MCF 10A (cell line): ENCODE data around the gene CLCN6. TPM values are rescaled to one million over a fixed set of nuclear protein-coding genes. Genes with fewer than 3 reads are reported as not detected.
A peak's percentile ranks its signal among the peaks of the same experiment; 100 is the strongest.

ENCODE experiments used
- BruUV-seq: library from RNA; stranded (reverse); fragments of 400-500 nt; replicated peaks from 2 replicates; lab custom pipeline; 2021; lab: Mats Ljungman, UMichigan
- CTCF ChIA-PET: fragments of 300-600 bp; sonication (Branson Sonifier 250); formaldehyde crosslinking; extraction: SDS; loops from one replicate; lab custom pipeline; 2021; ENCODE audit warnings: antibody characterized with exemption, inconsistent platforms; lab: Yijun Ruan, JAX
- POLR2A ChIA-PET: fragments of 300-600, 350-650 bp; sonication (Branson Sonifier 250); formaldehyde crosslinking; extraction: SDS; loops from one replicate; lab custom pipeline; 2020; ENCODE audit warnings: antibody characterized with exemption, inconsistent platforms; lab: Yijun Ruan, JAX
- DNase-seq: peaks from one replicate; pipeline ENCODE4 v3.0.0-alpha.2; 2018; ENCODE audit not compliant: unreplicated experiment
- H3K27ac Mint-ChIP-seq: one replicate; pipeline ENCODE4 v1.8.0; 2022; ENCODE audit warnings: mild to moderate bottlenecking, low read depth, mixed read lengths; ENCODE audit not compliant: unreplicated experiment
- H3K27me3 Mint-ChIP-seq: one replicate; pipeline ENCODE4 v1.8.0; 2022; ENCODE audit warnings: mixed read lengths; ENCODE audit not compliant: insufficient read depth, unreplicated experiment
- H3K36me3 Mint-ChIP-seq: one replicate; pipeline ENCODE4 v1.8.0; 2022; ENCODE audit warnings: mild to moderate bottlenecking, moderate library complexity, mixed read lengths; ENCODE audit not compliant: insufficient read depth, unreplicated experiment
- H3K4me1 Mint-ChIP-seq: one replicate; pipeline ENCODE4 v1.8.0; 2022; ENCODE audit warnings: mixed read lengths; ENCODE audit not compliant: insufficient read depth, unreplicated experiment
- H3K4me3 Mint-ChIP-seq: one replicate; pipeline ENCODE4 v1.8.0; 2022; ENCODE audit warnings: mild to moderate bottlenecking, moderate library complexity, mixed read lengths; ENCODE audit not compliant: unreplicated experiment
- H3K9me3 Mint-ChIP-seq: one replicate; pipeline ENCODE4 v1.8.0; 2022; ENCODE audit warnings: mixed read lengths; ENCODE audit not compliant: unreplicated experiment
- CTCF ChIP-seq: fragments of 200-600 bp; IDR thresholded peaks from one replicate; pipeline ENCODE4 v1.8.0; 2022; ENCODE audit warnings: antibody characterized with exemption, mild to moderate bottlenecking; ENCODE audit not compliant: unreplicated experiment
- intact Hi-C: fragments of 100-400 bp; cut with micrococcal nuclease; formaldehyde crosslinking; loops from 2 replicates; pipeline ENCODE4 v1.14.1; 2022
- total RNA-seq: library from RNA; stranded (reverse); gene quantifications from 2 replicates; pipeline ENCODE4 v1.2.3, GENCODE V29; 2022

CLCN6 gene
- total RNA-seq, 1 experiment from 2014 or later: 12.3 TPM

GRCh38 chr1:11787251-11787803, 18.7 kb upstream of the CLCN6 start:
- intact Hi-C loops: no loop called here
- TF ChIP-seq CTCF: no peak
- Mint-ChIP-seq H3K9me3 (no peaks in the 10 kb centered on the region), H3K4me3 (no peak overlapping the region), H3K4me1 (peaks cover 20% of the 10 kb centered on the region), H3K27me3 (no peaks in the 10 kb centered on the region), H3K27ac (no peak overlapping the region), H3K36me3 (peaks cover 6% of the 10 kb centered on the region)
- no TSS peak for BruUV-seq
- POLR2A ChIA-PET: interaction anchor here (0.7 to 8.7 kb wide), 12 partner anchors 9 to 812 kb away, joined by 3 to 87 read pairs (median 4); partner anchors contain the start of genes CLCN6, MTHFR and MTOR
- DNase-seq: peak; percentile 55
- CTCF ChIA-PET: interaction anchor here (0.6 to 1.4 kb wide), 6 partner anchors 11 to 750 kb away, joined by 3 to 6 read pairs (median 3); no protein-coding TSS in a partner anchor

- POLR2A ChIA-PET: interaction anchor here (0.7 to 8.7 kb wide), 9 partner anchors 12 to 812 kb away, joined by 3 to 87 read pairs (median 4); partner anchors contain the start of genes CLCN6, MTHFR and MTOR
- no TSS peak for BruUV-seq
- Mint-ChIP-seq H3K27ac (no peak overlapping the region), H3K9me3 (no peaks in the 10 kb centered on the region), H3K36me3 (peaks cover 6% of the 10 kb centered on the region), H3K4me3 (no peak overlapping the region), H3K27me3 (no peaks in the 10 kb centered on the region), H3K4me1 (peaks cover 20% of the 10 kb centered on the region)
- intact Hi-C loops: no loop called here
- CTCF ChIA-PET: interaction anchor here (0.6 to 1.4 kb wide), 5 partner anchors 10 to 751 kb away, joined by 3 to 6 read pairs (median 3); no protein-coding TSS in a partner anchor
- TF ChIP-seq CTCF: no peak
- no peak for DNase-seq
Measured at GRCh38 chr1:11787804-11788436, 18.1 kb upstream of the CLCN6 start.

- no peak for TF ChIP-seq CTCF
- ChIA-PET CTCF (no interaction called here), POLR2A (interaction anchor here (0.6 to 8.7 kb wide), 7 partner anchors 13 to 813 kb away, joined by 3 to 87 read pairs (median 4); partner anchors contain the start of genes CLCN6 and MTHFR)
- Mint-ChIP-seq H3K27ac (no peak overlapping the region), H3K27me3 (no peaks in the 10 kb centered on the region), H3K4me1 (peaks cover 20% of the 10 kb centered on the region), H3K36me3 (peaks cover 13% of the 10 kb centered on the region), H3K9me3 (no peaks in the 10 kb centered on the region), H3K4me3 (no peak overlapping the region)
- DNase-seq: no peak
- no TSS peak for BruUV-seq
- intact Hi-C loops: no loop called here
Measured at GRCh38 chr1:11788549-11789053, 17.4 kb upstream of the CLCN6 start.
